Stimulated activated CD8-positive, alpha-beta memory T cell treated with anti-CD3 and anti-CD28 coated beads, Interleukin-12 subunit alpha, Interleukin-12 subunit beta, amount 100 ng/mL, for 24 hours (primary cell): ENCODE data around the gene PIEZO1.
"Not testable (repeated sequence)": the region's sequence is repeated elsewhere in the genome, so short reads cannot be mapped to it uniquely, and the experiment has no call there.

Experiments
- DNase-seq: peaks from one replicate; pipeline ENCODE4 v3.0.0-alpha.2; 2020; ENCODE audit errors: extremely low read depth

PIEZO1 gene

DNA sequence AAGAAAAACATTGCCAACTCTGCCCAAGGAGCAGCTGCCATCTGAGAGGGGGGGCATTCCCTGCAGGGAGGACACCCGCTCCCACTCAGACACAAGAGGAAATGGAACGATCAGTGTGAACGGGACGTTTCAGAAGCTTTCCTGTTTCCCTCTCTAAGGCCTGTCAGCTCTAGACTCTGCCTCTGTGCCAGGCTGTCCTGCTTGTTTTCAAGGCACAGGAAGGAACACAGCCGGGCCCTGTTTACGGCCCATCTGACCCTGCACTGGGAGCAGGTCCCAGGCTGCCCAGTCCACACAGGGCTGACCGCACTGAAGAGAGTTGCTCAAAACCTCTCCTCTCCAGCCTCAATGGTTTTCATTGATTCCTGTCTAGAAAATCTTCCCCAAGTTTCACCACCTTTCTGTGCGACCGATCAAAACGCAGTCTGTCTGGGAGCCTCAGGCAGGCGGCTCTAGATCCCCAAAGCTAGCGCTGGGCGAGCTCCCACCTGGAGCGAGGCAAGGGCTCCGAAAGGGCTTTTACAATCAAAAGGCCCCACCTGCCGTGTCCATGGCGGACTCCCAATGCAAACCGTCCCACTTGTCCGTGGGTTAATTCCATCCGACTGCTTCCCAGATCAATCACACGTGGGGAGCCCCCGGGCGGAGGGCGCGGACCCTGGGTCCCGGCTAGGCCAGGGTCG, 1.5 kb downstream of the PIEZO1 start:
- DNase-seq, result no peak

DNA sequence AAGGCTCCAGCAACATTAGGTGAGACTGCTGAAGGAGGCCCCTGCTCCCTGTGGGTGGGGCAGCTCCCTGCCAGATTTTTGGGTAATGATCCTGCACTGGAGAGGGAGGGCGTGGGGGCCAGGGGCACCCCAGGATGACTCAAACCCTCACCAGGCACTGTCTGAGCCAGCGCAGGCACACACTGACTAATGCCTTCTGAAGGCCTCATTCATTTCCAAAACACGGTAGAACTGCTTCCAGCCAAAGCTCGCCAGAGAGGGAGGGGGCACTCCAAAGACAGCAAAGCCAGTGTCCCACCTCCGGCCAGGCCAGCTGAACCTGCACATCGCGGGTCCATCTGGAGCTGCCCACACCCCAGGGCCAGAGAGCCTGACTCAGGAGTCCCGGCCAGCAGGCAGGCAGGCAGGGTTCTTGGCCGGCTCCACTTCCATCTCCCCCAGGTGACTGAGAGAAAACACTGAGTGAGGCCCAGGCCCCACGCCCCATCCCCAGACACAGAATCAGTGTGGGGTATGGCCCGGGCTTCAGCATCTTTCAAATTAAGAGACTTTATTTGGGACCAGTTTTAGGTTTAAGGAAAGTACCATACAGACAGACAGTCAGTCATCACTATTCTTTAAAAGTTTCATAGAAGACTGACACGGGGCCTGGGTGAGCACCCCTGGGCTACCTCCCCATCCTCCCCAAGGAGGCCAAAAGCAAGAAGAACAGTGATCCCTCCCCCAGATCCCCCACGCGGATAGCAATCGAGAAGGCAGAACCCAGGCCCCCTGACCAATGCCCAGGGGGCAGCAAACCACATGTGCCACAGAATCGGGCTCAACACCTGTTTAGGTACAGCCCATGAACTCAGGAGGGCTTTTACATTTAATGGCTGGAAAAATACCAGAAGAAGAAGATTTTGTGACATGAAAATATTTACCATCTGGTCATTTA, 2.3 kb downstream of the PIEZO1 start:
- DNase-seq, result peak; percentile 57

DNA sequence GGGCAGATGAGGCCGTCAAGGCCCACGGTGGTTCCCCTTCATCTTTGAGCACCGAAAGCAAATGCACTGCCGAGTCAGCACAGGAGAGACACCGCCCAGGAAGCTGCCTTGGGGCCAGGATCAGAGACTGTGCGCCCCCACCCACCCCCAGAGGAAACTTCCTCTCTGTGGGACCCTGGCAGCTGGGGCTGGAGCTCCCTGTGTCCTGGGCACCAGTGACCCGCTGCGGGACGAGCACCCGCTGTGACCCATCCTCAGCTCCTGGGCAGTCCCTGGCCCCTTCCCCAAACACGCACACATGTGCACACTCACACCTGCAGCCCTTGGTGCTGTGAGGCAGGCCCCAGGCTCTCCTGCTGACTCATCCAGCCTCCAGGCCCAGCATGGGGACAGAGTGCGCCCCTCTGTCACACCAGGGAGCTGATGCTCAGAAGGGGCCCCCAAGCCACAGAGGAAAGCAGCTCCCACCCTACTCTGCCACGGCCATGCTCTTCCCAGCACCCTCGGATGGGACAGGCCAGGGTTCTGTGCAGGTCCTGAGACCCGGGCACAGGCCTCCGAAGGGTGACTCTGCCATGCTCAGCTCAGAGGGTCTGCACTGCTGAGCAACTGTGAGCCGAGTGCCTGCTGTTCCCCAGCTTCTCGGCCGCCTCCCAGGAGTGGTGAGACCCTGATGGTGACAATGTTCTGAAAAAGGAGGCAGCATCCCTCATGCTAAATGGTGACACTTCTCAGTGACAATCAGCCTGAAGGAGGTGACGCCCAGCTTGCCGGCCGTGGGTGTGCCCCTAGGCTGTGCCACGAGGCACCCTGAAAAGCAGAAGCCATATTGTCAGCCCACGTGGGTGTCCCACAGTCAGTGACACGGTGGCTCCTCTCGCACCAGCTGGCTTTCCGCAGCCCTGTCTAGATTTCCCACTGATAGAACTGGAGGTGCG, 3.6 kb downstream of the PIEZO1 start:
- DNase-seq, result peak; percentile 55

DNA sequence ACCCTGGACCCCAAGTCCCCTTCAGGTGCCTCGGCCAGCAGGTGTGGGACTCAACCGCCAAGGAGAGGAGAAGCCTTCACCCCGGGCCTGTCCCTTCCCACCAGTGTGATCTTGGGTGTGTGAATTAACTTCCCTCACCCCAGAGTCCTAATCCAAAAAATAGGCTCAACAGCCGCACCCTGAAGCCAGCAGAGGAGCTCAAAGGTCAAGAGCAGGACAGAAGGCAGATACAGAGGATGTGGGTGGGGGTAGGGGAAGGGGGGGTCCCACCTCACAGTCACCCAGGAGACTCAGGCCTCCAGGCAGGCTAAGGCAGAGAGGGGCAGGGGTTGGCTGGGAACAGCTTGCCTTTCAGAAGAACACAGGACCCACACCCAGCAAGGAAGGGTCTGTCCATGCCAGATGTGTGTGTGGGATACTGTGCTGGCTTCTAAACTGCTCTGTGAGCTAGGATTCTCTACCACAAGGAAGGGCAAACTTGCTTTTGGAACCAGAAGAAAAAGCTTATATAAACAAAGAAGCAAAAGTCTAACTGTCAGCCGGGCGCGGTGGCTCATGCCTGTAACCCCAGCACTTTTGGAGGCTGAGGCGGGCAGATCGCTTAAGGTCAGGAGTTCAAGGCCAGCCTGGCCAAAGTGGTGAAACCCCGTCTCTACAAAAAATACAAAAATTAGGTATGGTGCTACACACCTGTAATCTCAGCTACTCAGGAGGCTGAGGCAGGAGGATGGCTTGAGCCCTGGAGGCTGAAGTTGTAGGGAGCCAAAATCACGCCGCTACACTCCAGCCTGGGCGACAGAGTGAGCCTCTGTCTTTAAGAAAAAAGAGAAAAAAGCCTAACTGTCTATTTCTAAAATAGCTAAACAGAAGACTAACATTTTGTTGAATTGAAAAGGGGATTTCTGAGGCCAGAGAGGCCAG, 4.6 kb downstream of the PIEZO1 start:
- no peak for DNase-seq

DNA sequence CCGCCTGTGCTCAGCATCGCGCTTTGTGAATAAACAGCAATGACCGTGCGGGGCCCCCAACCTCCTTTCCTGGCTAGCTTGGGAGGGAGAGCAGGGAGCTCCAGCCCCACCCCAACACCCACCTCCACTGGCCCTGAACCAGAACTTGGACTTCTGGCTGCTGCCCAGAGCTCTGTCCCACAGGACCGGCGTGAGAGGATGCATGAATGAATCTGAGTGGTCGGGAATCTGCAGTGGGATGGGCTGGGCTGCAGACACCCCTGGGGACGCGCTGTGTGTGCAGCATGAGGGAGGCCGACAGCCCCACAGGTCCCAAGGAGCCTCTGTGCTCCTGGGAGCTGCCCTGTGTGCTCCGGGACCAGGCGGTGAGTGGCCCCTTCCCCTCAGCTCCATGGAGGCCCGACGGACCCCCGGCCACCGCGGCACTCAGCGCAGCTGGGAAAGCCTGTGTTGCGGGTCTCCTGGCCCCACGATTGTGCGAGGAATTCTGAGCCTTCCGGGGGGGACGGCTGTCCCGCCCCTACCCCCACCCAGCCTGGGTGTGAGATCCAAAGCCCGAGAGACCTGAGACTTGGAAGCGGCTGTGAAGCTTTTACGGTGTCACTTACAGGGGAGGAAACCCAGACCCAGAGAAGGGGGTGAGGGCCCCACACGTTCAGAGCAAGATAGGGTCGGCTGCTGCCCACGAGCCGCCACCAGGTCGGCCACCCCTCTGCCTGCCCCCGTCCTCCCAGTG, 5.4 kb downstream of the PIEZO1 start:
- no peak for DNase-seq

DNA sequence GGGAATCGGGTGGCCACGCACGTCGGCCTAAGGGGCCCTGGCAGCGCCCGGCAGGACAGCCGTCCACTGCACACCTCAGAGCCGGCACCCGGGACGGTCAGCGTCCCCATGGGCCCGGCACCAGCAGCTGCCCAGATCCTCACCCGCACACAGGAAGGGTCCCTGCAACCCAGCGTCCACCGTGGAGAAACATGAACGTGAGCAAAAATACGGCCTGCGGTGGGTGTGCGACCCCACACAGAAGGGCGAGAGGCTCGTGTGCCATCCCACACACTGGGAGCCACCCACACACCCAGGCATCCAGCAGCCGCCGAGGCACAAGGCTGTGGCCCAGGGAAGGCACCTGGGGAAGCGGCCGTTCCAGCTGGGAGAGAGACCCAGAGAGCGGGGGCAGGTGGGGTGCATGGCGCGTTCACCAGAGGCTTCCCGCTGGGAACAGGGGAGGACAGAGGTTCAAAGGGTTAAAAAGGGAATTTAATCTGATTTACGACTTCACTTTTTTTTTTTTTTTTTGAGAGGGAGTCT, 6.4 kb downstream of the PIEZO1 start:
- DNase-seq, result no peak

DNA sequence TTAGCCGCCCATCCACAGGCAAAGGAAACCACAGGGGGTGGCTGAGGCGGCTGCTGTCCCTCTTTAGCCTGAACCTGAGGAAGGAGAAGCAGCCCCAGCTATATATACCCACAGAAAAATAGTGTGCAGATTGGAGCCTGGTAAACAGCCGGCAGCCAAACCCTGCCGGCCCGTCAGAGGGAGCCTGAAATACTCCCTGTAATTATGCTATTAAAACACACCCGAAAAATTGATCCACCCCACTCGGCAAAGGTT, 6.8 kb downstream of the PIEZO1 start:
- DNase-seq, result no peak

DNA sequence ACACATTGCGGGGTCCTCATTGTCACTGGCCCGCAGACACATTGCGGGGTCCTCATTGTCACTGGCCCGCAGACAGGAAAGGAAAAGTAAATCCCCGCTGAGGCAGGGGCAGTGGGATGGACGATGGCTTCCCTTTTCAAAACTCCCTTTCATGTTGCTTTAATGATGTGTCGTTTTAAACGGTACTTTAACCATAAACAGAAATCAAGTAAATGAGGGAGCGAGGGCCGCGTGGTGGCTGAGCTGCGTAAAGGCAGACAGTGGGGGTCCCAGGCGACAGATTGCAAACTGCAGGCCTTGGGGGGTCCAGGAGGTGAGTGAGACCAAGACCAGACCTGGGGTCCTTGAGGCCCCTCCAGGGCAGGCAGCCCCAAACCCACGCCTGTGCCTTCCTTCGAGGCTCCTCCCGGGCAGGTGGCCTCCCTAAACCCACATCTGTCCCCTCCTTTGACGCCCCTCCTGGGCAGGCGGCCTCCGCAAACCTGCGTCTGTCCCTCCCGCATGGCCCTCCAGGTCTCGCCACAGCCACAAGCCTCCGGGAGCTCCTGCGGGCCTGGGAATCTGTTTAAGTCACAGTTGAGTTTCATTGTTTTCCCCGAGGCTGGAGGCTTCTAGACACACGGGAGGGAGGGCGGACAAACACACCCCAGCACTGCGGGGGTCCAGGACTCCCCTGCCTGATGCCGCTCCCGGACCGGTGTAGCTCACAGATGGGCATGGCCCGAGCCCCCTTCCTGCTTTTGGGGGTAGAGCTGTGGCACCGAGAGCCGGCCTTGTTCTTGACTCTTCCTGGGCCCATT, 7.3 kb downstream of the PIEZO1 start:
- no peak for DNase-seq

DNA sequence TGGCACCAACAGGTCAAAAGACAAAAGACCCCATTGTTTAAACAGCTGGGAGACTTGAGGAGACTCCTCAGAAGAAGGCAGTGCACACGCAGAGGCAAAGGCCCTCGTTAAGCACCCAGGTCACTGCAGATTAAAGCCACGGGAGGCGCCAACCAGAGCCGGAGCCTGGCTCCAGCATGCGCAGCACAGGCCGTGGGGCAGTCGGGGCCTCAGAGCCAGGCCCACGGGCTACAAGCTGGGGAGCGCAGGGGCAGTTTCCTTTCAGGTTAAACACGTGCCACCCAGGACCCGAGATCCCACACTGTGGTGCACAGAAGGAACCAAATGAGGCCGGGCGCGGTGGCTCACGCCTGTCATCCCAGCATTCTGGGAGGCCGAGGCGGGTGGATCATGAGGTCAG, 9.2 kb downstream of the PIEZO1 start:
- DNase-seq, result no peak

DNA sequence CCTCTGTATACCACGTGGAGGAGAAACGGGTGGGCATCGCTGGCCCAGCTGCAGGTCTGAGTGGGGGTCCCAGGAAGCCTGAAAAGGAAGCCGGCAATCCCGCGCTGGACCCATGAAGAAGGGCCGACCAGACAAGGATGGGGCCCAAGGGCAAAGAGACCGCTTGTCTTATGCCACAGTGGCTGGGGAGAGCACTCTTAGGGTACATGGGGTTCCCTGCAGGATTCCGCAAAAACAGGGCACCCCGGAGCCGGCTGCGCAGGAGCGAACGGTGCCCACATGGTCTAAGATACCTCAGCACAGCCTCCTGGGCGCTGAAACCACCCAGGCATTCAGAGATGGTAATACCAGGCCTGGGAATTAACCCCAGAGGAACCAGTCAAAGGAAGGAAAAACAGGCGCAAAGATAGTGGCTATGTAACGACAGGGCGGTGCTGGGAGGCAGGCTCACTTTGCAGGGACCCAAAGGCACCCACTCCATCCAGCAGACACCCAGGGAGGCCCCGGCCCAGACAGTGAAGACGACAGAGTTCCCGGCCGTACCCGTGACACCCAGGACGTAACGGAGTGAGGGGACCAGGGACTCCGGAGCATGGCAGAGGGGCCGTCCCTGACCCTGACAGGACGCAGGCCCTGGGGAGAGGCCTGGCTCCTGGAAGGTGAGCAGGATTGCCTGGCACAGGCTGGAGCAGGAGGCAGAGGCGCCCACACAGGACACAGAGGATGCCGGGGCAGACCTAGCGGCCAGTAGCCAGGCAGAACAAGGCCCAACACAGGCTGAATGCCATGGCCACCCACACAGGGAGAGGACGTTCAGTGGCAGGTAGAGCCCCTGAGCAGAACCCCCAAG, 10.3 kb downstream of the PIEZO1 start:
- no peak for DNase-seq

DNA sequence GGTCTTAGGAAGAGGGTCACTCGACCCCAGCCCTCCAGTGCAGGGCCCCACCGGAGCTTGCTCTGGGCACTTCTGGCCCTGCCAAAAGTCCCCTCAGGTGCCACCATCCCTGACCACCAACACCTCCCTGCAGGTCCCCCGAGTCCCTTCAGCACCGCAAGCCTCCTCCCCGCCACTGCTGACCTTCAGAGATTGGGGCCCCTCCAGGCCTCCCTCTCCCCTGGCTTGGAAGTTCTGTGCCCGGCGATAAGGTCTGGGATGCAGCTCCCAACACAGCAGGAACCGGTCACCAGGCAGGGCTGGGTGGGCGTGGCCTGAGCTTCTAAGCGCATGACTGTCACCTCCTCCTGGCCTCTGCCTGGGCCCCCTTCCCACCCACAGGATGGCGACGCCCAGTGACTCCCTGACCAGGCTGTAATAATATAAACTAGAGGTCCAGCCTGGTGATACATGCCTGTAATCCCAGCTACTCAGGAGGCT, 11.2 kb downstream of the PIEZO1 start:
- no peak for DNase-seq

DNA sequence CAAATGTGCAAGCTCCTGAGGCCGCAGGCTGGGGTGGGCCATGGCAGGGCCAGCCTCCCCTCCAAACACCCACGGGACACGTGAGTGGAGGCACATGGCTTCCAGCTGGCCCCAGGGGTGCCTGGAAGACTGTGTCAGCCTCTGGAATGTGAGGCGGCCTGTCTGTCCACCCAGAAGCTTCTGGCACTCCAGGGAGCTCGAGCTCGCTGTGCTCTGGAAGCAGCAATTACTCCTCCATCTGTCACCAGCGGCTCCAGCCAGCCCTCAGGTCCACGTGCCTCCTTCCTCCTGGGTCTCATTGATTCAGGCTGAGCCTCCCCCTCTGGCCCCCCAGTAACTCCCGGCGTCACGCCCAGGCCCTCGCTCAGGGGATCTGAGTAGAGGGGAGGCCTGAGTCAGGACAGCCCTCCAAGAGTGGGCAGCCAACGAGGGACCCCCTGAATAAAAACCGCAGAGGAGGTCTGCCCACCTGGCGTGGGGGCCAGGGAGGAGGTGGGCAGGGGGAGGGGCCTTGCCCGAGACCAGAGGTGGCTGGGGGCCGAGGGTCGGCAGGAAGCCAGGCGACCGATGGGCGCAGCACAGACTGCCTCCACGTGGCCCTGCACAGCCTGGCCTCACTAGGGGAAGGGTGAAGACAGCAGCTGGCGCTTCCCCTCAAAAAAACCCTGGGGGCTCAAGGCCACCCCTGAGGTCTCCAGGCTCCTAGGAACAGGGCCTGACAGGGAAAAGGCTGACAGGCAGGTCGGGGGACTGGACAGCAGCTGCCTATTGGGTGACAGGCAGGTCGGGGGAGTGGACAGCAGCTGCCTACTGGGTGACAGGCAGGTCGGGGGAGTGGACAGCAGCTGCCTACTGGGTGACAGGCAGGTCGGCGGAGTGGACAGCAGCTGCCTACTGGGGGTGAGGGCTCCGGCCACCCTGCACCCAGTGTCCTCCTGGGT, 11.9 kb downstream of the PIEZO1 start:
- DNase-seq, result no peak

DNA sequence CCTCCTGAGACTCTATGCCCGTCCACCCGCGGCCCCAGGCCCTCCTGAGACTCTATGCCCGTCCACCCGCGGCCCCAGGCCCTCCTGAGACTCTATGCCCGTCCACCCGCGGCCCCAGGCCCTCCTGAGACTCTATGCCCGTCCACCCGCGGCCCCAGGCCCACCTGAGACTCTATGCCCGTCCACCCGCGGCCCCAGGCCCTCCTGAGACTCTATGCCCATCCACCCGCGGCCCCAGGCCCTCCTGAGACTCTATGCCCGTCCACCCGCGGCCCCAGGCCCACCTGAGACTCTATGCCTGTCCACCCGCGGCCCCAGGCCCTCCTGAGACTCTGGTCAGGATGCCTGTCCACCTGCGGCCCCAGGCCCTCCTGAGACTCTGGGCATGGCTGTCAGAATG, 13.2 kb downstream of the PIEZO1 start:
- DNase-seq, result not testable (repeated sequence)

DNA sequence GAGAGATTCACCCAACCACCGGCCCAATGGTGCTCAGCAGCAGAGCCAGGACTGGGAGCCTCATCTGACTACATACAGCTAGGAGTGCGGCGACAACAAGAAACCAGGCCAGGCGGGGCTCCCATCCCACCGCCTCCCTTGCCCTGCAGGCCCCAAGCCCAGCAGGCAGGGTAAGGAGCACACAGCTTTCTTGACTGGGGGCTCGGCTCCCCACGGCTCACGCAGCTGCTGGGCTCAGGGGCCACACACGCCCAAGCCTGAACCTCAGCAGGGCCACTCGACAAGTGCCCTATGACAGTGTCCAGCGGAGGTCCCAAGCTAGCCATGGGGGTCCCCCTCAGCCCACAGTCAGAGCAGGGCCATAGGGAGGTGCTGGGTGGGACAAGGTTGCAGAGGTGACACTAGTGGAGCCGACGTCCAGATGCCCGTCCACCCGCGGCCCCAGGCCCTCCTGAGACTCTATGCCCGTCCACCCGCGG, 13.7 kb downstream of the PIEZO1 start:
- no peak for DNase-seq

DNA sequence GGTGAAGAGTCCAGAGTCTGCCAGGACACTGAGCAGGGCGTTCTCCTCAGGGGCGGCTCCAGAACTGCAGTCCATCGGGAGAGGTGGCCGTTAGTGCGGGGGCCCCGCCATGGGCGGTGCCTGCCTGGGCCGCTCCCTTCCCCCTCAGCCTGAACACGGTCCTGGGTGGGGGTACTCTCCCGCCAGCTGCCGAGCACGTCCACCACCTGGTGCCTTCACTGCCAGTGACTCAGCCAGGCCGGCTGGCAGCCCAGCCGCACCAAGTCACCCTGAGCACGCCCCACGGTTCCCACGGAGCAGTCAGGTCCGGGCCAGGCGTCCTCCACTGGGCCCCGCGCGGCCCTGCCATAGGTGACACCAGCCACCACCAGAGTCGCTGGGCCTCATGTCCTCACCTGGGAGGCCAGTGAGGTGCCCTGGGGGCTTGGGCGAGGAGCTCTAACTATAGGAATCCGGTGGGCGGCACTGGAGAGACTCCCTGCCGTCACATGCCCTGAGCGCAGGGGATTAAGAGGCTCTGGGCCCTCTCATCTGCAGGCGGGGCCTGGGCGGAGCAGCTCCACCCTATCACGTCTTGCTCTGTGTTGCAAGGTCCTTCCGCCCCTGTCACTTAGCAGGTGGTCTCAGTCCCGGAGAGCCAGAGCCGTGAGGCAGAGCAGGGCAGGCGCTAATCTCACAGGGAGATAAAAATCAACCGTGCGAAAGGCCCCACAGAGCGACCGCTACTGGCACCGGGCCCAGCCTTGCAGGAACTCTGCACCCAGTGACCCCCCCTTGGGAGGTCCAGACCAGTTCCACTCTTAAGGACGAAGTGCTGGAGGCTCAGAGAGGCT, 14.3 kb downstream of the PIEZO1 start:
- no peak for DNase-seq
